Measurements from ENCODE around the gene PAK1.
"Not testable (repeated sequence)": the region's sequence is repeated elsewhere in the genome, so short reads cannot be mapped to it uniquely, and the experiment has no call there.

Gene PAK1

DNA sequence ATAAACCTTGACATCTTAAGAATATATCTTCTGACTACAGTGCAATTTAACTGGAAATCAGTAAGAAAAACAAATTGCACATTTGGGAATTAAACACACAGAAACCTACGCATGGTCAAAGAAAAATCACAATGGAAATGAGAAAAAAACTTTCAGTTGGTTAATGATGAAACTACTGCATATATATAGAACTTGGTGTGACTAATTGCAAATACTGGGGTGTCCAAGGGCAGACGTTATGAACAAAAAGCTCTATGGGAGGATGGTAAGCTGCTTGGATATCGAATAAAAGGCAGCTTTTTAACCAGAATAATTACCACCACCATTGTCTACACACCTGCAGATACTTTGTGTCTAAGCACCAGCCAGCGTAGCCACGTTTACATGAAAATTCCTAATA lies 173.2 kb downstream of the PAK1 start:
- no peak for DNase-seq

DNA sequence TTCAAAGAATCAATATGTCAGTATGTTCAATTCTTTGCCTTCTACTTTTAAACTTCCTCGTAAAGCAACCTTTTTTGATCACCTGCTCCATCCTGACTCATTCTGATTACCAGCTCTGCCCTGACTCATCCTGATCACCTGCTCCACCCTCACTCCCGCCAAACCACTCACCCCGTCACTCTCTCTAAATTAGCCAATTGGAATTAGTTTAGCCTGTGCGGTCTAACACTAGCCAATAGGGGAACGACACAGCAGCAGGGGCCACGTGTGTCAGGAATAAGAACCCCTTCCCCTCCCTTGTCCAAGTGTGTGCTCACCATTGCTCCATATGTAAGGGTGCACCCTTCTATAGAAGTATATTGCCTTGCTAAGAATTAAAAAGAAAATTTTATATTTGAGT lies 173.9 kb downstream of the PAK1 start:
- DNase-seq: not testable (repeated sequence)

DNA sequence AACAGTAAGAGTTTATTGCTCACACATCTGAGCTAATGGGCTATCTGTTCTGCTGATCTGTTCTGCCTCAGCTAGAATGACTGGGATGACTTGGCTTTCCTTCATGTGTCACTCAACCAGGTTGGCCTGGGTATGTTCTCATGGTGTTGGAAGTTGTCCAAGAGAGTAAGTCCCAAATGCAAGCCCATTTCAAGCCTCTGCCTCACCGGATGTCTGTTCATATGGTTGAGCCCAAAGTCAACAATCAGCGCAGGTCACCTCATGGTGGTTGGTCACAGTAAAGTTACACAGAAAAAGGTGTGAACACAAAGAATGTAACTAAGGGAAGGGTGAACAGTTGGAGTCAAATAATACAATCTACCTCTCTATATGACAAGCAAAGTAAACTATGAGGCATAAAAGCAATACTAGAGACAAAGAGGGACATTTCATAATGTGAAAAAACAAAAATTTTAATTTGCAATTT lies 174.3 kb downstream of the PAK1 start:
- no peak for DNase-seq

DNA sequence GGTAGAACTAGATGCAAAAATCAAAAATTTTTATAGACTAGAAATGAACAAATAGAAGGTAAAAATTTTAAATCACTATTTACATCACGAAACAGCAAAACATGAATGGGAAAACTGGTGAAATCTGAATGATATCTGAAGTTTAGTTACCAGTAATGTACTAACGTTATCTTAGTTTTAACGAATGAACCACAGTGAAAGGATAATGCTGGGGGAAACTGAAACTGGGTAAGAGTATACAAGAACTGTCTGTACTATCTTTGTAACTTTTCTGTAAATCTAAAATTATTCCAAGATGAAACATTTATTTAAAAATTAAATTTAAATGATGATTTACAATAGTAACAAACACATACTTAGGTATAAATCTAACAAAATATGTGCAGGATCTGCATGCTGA lies 179.9 kb downstream of the PAK1 start:
- DNase-seq: no peak

DNA sequence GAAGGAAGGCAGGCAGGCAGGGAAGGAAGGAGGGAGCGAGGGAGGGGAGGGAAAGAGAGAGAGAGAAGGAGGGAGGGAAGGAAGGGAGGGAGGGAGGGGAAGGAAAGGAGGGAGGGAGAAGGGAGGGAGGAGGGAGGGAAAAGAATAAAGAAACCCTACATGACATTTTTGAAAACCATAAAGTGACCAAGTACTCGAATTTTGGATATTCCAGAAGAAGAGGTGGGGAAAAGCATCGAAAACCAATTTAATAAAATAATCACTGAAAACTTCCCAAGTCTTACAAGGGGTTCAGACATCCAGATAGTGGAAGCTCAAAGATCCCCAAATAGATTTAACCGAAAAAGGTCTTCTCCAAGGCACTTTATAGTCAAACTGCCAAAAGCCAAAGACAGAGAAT lies 184.2 kb downstream of the PAK1 start:
- no peak for DNase-seq

DNA sequence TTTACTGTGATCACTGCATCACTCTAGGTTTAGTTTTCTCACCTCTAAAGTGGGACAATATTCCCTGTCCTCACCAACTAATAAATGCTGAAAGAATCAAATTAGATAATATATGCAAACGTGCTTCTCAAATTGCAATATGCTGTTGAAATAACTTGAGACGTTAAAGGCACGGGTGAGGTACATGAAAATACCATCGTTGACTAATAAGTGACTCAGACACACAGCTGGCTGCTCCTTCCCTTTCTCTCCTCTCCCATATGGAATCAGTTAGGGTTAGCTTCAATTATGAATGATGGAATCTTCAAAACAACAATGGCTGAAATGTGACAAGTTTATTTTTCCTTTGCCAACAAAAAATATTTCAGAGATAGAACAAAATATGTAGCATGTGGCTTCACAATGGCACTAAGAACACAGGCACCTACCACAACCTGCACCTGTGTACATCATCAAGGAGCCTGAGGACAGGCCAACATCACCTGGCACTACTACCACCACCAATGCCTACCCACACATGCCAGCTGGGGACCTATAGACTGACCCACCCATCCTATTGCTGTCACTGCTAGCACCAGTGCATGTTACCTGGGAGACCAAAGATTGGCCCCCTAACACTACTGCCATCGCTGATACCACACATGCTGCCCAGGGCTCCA lies 186.2 kb downstream of the PAK1 start:
- DNase-seq: no peak

DNA sequence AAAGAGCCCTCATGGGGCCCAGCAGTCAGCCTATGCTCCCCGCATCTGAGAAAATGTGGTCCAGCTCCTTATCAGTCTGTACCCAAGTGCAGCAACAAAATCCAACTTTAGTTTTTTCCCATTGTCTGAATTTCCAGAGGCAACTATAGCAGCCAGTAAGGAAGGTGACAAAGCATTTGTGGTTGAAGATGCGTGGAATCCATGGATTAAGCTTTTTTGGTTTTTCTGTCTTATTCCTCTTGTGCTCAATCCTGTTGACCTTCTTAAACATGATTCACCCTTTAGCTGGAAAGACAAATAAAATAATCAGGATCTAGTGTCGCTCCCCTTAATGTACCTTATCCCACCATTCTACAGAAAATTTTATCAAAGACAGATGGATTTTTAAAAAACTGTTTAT lies 186.8 kb downstream of the PAK1 start:
- DNase-seq: no peak

GRCh38 chr11:77284476-77285468 lies 189.1 kb downstream of the PAK1 start:
- DNase-seq: no peak

GRCh38 chr11:77283101-77283500 lies 190.8 kb downstream of the PAK1 start:
- DNase-seq: no peak

GRCh38 chr11:77278595-77279506 lies 195.0 kb downstream of the PAK1 start:
- DNase-seq: no peak

DNA sequence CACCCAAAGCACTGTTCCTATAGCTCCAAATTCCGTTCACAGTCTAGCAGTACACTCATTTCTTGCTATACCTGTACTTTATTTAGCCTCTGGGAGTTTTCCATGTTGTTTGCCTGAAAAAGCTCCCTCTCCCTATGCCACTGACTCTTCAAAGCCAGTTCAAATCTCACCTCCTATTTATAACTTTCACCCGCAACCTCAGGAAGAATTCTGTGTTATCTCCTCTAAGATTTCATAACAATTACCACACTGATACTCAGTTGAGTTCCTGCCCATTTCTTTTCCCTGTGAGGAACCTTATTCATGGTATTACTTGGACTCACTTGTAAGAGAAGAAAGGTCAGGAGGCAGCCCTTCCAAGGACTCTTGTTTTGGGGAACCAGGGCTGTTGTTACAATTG lies 197.6 kb downstream of the PAK1 start:
- DNase-seq: no peak

Measured in DMS79 treated with DMSO at 0.1 percent for 48 hours (cell line).